NCI-H1417 treated with DMSO at 0.1 percent for 48 hours (cell line): Measurements from ENCODE around the gene DAD1.
"Not testable (repeated sequence)": the region's sequence is repeated elsewhere in the genome, so short reads cannot be mapped to it uniquely, and the experiment has no call there.

Experiments used
- DNase-seq: peaks from one replicate; lab custom pipeline; 2025; lab: John Stamatoyannopoulos, UW

DAD1 gene

DNA sequence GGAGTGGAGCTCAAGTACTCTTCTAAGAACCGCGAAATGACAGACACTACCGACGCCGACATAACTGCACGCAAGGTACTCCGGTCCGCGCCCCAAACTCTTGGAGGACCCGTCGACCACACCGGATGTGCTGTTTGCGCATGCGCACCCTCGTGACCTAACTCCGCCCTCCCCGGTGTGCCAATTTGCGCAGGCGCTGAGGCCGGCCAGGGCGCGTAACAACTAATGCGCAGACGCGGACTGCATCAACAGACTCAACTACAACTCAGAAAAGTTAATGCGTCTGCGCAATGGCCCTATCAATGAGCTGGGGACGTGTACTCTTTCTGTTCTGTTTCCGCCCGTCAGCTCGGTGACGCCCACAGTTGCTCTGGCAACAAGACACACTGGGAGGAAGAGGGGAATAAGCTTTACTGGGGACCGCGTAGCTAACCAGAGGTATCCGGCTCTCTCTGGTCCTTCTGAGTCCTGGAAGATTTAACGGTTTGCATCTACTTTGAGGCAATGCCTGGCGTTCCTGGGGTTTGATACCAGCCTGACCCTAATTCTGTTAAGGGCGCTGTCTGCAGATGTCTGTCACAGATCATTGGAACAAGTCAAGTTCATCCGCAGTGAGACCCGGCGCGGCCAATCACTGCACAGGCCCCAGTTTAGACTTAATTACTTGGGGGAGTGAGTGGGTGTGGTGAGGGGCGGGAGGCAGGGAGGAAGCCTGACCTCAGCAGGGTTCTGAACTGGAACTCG lies at the start of gene DAD1:
TSS of gene DAD1 (minus strand) at position 129 of the 744 bp plus-strand sequence. CDS start at position 62, 67 bp downstream.
- DNase-seq, result peak; percentile 88

DNA sequence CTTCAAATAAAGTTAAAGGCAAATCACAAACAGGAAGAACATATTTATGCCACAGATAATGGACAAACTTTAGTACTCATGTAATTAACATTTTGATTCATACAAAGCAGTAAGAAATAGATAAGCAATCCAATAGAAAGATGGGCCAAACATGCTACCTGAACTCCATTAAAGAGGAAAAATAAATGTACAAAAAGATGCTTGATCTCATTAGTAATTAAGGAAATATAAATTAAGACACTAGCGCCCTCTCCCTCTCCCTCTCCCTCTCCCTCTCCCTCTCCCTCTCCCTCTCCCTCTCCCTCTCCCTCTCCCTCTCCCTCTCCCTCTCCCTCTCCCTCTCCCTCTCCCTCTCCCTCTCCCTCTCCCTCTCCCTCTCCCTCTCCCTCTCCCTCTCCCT lies 47.0 kb upstream of the DAD1 start:
- DNase-seq, result not testable (repeated sequence)

DNA sequence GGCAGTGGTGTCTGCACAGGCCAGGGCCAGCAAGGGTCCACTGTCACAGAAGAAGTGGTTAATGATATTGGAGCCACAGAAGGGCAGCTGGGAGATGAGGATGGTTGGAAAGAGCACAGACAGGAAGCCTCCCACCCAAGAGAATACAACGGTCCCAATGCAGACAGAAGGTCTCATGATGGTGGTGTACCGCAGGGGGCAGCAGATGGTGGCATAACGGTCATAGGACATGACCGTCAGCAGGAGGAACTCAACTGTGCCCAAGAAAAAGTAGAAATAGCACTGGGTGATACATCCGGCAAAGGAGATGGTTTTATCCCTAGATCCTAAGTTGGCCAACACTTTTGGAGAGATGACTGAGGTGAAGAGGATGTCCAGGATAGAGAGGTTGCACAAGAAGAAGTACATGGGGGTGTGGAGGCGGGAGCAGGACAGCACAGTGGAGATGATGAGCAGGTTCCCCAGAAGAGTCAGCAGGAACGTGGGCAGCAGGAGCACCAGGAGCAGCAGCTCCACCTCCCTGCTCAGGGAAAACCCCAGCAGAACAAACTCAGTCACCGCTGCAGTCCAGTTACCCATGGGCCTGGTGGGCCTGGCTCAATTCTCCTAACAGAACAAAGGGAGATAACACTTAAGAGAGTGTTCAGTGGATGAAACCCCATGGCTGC lies 45.3 kb upstream of the DAD1 start:
- DNase-seq, result no peak

DNA sequence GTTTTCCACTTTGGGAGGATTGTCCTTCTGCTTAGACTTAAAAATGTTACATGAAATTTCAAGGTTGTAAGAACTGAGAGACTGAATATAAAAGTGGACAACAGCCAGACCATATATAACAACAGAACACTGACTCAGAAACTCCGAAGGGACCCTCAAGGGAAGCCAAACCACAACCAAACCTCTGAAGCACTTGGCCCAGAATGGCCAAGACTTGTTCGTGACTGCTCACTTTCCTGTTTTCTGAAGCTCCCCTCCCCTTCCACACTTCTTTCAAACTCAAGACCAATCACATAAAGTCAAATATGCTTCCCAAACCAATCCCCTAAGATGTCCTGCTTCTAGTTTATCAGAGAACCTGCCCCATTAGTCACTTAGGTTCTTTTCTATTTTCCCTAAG lies 41.5 kb upstream of the DAD1 start:
- no peak for DNase-seq

DNA sequence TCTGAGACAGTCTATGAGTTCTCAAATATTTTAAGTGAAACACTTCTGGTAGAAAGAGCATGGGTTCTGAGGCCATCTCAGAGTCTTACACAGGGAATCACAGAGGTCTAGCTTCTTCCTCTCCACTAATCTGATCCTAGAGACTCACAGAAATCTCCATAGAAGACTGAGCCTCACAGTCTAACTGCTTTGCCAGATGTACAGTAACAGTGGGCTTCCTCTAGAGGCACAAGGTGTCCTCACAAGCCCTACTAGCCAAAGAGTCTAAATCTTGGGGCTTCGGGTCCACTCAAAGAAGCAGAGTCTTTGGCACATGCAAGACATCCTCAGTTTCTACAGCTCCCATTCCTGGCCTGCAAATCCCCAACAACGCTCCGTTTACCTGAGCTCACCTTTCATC lies 41.0 kb upstream of the DAD1 start:
- no peak for DNase-seq

DNA sequence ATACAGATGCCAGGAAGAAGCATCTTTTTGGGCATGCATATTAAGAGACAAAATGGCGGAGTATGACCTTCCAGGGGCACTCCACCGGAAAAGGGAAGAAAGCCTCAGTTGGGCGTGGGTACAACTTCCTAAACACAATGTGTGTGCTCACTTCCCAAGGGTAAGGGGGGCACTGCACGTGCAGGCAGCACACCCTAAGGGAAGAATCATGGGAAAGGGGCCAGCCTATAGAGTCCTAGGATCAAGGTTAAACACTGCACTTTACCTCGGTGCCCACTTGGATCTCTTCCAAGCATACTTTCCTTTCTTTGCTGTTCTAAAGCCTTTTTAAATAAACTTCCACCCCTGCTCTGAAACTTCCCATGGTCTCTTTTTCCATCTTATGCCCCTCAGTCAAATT lies 40.3 kb upstream of the DAD1 start:
- no peak for DNase-seq

DNA sequence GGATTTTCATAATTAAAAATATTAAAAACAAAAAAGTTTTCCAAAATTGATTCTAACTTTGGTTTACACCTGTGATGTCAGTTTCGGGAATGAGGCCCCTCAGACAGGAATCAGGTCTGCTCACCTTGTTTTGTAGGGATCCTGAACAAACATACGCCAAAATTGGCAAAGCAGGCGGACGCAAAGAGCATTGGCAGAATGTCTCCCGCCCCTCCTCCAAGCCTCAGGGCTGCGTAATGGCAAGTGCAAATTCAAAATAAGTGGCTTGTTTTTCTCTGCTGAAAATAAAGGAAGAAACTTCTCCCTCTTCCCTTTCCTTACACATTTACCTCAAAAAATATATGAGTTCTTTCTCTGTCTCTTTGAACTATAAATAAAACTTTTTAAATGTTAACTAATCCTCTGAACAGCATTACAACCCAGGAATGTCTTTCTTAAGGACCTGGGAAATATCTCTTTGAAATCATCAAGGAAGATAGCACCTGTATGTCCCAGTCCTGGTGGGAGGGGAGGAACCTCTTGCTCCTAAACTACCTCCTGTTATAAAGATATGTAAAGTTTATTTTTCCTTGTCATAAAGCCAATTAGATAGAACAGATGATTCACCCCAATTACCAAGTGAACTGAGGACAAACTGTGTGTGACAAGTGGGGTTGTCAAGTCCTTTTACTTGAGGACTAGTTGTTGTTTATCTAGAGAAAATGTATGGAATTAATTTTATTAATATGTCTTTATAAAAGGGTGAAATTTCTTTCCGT lies 38.7 kb upstream of the DAD1 start:
- no peak for DNase-seq

DNA sequence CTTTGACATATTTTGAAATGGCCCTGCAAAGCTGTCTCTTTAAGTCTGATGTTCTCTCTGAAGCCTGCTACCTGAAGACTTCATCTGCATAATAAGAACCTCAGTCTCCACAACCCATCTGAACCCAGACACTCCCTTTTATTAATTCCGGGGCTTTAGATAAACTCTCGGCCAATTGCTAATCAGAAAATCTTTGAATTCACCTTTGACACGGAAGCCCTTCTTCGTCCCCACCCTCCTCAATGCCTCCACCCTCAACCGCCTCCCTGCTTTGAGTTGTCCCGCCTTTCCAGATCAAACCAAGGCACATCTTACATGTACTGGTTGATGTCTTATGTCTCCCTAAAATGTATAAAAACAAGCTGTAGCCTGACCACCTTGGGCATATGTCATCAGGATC lies 37.6 kb upstream of the DAD1 start:
- DNase-seq, result no peak

DNA sequence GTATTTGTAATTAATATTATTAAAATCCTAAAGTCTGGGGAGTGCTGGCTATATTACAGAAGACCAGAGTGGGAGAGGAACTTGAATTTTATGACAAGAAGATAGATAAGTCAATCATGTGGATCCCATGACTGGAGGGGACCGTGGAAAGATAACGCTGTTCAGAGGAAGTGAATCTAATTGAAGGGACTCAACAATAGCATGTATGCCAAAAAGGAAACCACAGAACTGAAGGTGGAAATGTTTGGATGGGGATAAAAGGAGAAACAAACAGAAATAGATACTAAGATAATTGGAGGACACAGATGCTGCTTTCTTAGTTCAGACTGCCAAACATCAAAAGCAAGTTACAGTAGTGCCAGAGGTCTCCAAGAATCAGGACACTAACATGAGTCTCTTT lies 34.0 kb upstream of the DAD1 start:
- no peak for DNase-seq

DNA sequence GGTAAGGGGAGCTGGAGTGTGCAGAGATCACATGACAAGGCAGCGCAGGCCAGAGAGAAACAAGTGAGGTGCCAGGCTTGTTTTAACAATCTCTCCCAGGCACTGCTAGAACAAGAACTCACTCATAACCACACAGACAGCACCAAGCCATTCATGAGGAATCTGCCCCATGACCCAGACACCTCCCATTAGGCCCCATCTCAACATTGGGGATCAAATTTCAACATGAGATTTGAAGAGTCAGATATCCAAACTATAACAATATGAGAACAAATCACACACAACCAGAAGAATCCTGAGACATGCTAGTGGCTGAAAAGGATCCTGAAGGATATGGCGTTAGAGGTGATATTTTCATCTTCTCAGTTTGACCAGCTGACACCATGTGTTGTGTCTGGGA lies 33.2 kb upstream of the DAD1 start:
- DNase-seq, result no peak

DNA sequence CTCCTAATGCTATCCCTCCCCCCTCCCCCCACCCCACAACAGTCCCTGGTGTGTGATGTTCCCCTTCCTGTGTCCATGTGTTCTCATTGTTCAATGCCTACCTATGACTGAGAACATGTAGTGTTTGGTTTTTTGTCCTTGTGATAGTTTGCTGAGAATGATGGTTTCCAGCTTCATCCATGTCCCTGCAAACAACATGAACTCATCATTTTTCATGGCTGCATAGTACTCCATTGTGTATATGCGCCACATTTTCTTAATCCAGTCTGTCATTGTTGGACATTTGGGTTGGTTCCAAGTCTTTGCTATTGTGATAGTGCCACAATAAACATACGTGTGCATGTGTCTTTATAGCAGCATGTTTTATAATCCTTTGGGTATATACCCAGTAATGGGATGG lies 26.7 kb upstream of the DAD1 start:
- not testable (repeated sequence) for DNase-seq

DNA sequence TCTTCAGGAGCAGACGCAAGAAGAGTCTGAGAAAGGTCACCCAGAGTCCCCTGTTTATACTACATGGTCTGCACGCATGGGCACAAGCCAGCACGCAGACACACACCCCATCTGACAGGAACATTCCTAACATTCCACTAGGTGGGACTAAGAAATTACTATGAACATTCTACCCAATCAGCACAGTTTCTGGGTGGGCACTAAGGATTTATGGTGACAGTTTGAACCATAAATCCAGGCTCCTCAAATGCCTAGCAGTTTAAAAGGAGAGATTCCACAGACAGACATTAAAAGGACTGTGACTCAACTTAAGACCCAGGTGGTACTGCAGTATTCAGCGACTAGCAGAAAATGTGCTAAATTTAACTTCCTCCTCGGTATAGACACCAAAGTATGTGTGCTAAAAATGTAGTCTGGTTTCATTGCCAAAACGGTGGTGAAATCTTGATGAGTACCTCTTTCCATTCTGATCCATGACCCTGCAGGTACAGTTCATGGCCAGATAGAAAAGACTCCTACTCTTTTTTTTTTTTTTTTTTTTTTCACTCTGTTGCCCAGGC lies 25.3 kb upstream of the DAD1 start:
- no peak for DNase-seq

DNA sequence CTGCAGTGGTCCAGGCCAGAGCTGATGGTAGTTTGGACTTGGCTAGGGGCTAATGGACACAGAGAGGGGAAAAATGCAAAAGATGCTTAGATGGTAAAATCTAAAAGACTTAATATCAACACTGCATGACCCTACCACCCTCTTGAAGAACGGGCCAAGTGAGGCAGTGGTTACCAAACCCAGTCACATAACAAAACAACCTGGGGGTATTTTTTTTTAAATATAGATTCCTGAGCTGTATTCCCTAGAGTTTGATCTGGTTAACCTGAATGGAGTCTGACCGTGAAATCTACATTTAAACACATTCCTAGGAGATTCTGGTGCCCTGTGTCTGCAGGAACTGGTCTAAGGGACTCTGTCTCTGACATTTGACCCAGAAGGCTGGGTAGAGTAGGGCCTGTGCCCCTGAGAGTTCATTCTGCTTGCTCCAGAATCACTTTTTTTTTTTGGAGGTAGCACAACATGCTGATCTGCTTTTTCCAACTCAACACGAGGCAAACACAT lies 24.8 kb upstream of the DAD1 start:
- DNase-seq, result no peak

DNA sequence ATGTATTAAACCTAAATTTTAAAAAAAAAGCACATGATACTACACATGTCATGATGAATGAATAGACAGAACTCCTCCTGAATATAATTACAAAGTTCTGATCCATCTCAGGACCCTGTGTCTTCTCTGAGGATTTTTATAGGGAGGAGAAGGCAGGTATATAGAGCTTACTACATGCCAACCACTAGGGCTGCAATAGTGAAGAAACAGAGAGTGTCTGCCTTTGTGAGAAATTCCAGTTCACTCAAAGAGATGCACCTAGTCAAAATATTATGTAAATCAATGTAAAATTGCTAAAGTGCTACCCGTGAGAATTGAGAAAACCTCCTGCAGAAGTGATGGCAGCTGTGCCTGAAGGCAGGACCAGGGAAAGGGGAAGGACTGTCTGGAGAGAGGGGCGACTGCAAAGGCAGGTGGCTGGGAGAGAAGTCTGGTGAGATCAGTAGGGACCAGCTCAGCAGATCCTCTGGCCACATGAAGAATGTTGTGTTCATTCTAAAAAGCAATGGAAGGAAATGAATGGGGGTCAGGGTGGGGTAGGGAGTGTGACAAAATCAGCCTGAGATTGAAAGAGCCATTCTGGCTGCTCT lies 24.2 kb upstream of the DAD1 start:
- DNase-seq, result no peak

DNA sequence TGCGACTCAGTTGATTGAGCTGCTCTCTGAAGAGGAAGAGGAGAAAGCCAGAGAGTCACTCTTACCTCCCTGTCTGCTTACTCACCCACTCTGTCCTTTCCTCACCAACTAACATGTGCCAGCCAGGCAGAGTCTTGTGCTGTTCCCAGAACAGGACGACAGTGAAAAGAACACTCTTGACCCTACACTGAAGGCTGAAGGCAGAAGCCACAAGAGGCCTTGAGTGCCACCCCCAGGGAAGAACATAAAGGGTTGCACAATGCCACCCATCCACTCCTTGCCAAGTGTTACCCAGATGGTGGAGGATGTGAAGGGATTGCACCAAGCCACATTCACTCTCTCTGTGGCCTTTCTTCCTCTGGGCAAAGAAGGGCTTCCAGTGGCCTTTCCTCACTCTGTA lies 21.9 kb upstream of the DAD1 start:
- DNase-seq, result no peak

DNA sequence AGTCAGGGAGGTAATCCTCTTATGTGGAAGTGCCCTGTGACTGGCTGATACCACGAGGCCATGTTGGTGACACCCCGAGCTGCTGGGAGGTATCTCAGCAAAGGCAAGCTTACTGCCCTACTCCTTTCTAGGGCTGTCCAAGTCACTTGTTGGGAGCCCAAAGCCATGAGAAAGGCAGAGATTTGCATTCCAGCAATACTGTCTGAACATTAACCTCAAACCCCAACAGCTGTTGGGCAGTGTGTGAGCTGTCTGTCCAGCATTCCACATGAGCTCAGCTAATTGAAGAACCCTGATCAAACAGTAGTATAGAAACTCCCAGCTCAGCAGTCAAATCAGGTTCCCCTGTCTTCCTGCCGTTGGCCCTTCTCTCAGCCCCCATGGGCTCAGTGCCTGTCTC lies 18.3 kb upstream of the DAD1 start:
- no peak for DNase-seq

DNA sequence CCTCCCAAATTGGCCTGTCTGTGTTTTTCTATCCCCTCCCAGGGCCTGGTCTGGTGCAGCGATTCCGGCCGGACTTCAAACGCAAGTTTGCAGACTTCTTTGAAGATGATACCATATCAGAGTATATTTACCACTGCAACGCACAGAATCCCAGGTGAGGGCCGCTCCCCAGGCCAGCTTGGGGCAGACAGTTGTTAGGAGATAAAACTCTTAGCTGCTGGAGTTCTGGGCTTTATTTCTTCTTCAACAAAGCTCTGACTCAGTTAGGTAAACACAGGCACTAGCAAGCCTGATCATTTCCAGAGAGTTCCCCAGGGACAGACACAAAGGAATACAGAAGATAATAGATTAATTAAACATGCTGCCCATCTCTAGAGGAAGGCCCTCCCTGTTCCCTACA lies 17.4 kb upstream of the DAD1 start:
- no peak for DNase-seq

DNA sequence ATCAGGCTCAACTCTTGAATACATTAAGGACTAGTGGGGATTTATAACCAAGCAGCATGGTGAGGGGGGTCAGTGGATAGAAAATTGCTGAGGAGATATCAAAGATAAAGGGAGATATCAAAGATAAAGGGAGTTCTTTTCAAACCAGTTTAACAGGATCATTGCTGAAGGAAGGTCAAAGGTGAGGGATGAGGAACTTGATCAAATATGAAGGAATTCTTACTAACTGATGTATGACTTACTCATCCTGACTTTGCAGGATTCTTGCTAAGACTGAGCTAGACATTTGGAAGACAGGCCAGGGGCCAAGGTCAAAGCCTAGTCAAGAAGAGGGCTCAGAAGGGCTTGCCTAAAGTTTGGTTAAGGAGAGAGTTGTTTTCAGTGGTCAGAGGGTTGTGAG lies 13.8 kb upstream of the DAD1 start:
- DNase-seq, result no peak

DNA sequence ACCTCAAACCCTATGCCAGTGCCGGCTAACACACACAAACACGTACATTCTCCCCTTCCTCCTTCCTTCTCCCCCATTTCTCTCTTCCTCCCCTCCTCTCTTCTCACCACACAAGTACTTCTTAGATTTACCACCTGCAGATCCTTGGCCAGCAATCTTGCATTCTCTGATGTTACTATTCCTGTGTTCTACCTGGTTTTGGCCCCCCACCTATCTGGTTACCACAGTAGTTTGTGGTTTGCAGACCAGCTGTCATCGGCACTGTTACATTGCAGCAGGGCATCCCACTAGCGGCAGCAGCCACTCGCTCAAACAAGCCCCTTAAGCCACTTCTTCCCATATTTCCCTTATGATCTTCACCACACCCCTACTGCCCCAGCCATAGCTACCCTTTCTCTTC lies 13.0 kb upstream of the DAD1 start:
- DNase-seq, result no peak

DNA sequence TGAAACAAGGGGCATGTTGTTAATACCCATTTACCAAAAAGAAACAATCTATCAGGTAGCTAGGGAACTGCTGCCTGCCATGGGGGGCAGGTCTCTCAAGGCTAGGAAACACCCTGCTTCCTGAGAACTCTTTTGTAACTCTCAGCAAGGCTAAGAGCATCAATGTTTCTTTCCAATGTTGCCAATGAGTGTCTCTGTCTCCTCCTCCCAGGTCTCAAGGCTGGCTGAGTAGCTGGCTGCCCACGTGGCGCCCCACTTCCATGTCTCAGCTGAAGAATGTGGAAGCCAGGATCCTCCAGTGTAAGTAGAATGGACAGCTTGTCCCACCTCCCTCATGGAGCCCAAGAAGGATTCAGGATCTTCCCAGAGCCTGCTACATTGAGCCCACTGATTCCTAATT lies 12.4 kb upstream of the DAD1 start:
- DNase-seq, result no peak

DNA sequence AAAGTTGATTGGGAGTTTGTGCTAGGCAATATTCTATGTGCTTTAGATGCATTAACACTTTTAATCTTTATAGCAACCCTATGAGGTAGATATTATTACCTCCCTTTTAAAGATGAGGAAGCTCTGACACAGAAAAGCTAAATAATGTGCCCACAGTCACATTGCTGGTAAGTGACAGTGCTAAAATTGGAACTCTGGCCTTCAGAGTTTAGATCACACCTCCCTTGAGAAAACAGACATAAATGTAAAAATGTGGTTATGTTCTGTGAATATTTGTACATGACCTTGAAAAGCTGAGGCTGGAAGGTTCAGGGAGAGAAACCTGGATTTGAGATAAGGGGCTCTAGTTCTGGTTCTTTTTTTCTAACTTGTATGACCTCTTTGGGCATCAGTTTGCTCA lies 11.0 kb upstream of the DAD1 start:
- no peak for DNase-seq

DNA sequence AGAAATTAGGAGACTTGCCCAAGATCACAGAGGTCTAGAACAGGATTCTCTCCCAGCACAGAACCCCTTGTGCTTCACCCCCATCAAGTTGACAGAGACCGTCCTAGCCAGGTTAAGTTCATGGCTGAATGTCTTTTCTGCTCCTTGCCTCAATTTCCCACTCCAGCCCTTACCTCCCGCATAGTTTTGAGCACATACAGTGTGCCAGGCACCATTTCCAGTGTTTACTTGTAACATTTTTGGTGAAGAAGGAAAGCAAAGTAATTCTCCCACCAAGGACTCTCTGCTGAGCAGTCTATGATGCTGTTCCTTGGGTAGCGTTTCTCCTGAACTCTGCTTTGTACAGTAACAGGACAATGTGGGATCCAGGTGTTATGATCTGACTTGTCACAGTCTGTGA lies 10.3 kb upstream of the DAD1 start:
- no peak for DNase-seq
